GM19455 (cell line): ENCODE data around the gene EP400.
A peak's percentile ranks its signal among the peaks of the same experiment; 100 is the strongest.

Experiments
- ATAC-seq: cut with Tn5 transposase; IDR thresholded peaks from one replicate; pipeline ENCODE4 v1.9.1; 2021; ENCODE audit not compliant: unreplicated experiment

The EP400 gene

GRCh38 chr12:131927110-131928079 is 22.3 kb upstream of the EP400 start:
- no peak for ATAC-seq

- ATAC-seq, result peak; percentile 2
Observed at GRCh38 chr12:131928080-131928710, 21.5 kb upstream of the EP400 start.

DNA sequence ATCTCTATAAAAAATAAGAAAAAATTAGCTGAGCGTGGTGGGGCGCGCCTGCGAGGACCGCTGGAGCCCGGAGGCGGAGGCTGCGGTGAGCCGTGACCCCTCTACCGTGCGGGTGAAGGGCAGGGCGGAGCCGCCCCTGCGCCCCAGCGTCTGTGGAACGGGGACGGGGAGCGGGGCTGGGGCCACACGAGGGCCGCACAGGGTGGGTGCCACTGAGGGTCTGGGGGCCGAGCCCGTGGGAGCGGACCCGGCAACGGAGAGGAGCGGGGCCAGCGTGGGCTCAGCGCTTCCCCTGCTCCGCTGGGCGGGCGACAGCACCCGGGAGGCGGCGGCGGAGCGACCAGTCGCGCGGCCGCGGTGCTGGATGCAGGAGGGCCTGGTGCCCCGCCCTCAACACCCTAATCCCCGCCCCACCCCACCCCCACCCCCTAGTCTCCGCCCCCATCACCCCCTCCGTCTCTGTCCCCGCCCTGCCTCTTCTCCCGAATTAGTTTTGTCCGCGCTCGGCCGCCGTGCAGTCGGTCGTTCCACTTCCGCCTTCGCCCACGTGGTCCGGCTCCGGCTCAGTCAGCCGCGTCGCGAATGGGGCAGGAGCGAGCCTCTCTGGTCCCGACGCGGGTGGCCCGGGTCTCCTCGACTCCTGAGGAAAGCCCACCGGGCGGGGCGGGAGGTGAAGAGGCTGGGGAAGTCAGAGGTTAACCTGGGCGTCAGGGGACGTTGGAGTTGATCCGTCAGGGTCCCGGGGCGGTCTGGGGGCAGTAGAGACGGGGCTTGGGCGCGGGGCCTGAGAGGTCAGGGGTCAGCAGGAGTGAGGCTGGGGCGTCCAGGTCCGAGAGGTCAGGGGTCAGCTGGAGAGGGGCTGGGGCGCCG is 20.8 kb upstream of the EP400 start, which contains the start of gene PUS1:
PUS1 (plus strand) TSS at position 566 of the 870 bp plus-strand sequence. CDS start 447 bp downstream, outside the sequence.
- peak; percentile 68 for ATAC-seq

DNA sequence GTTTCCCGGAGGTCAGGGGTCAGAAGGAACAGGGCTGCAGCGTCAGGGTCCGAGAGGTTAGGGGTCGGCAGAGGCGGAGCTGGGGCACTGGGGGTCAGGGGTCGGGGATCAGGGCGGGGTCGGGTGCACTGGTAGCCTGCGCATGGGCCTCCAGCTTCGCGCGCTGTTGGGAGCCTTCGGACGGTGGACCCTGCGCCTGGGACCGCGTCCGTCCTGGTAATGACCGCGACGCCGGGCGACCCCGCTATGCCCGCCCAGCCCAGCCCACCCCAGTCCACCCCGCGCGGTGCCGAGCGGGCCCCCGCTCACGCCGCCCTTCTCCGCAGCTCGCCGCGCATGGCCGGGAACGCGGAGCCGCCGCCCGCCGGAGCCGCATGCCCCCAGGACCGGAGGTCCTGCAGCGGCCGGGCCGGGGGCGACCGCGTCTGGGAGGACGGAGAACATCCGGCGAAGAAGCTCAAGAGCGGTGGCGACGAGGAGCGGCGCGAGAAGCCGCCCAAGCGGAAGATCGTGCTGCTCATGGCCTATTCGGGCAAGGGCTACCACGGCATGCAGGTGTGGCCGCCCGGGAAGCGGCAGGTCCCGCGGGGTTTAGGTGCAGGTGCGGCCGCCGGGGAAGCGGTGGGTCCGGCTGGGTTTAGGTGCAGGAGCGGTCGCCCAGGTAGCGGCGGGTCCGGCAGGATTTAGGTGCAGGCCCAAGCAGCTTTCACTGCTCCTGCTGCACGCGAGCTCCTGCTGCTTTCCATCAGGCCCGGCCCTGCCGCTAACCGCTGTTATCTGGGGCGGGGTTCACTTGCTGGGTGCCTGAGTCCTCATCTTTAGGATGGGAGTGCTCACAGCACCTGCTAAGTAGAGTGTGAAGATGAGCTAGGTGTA is 19.9 kb upstream of the EP400 start:
- ATAC-seq, result peak; percentile 28

- ATAC-seq, result no peak
Observed at GRCh38 chr12:131930510-131930909, 19.2 kb upstream of the EP400 start.

- no peak for ATAC-seq
Observed at GRCh38 chr12:131933387-131933786, 16.4 kb upstream of the EP400 start.

DNA sequence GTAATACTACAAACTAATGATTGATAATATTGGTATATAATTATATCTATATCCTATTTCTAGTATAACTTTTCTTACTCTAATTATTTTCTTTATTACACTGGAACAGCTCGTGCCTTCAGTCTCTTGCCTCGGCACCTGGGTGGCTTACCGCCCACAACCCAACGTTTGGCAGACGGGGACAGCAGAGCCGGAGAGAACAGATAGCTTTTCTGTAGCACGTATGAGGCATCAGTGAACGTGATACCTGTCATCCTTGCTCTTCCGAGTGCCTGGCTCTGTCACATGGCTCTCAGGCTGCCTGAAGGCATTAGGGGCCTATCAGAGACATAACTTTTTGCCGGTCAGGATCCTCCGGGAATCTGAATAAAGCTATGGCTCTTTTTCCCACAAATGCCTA is 15.2 kb upstream of the EP400 start:
- ATAC-seq, result no peak

GRCh38 chr12:131938082-131938481 is 11.7 kb upstream of the EP400 start:
- ATAC-seq, result no peak

- no peak for ATAC-seq
Observed at GRCh38 chr12:131939007-131939406, 10.7 kb upstream of the EP400 start.

DNA sequence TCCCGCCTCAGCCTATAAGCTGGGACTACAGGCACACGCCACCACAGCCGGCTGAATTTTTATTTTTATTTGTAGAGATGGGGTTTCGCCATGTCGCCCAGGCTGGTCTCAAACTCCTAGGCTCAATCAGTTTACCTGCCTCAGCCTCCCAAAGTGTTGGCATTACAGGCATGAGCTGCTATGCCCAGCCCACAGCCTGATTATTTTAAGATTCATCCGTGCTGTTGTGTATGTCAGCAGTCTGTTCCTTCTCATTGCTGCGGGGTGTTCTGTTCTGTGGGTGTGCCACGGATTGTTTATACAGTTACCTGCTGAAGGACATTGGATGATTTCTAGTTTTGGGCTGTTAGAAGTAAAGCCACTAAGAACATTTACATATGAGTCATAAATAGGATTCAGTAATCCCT is 9.6 kb upstream of the EP400 start:
- no peak for ATAC-seq

GRCh38 chr12:131941116-131941986 is 8.4 kb upstream of the EP400 start:
- ATAC-seq, result no peak

DNA sequence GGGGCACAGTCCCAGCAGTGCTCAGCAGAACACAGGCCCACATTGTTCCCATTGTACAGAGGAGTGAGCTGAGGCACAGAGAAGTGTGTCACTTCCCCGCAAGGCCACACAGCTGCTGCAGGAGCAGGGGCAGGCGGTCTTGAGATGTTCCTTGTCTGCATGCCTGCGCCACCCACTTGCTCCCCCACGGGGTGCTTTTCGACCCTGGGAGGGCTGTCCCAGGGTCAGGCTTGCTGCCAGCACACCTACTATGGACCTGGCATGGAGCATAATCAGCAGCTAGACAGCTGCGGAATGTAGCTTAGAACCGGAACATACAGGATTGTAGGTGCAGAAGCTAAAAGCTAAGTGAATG is 7.8 kb upstream of the EP400 start:
- ATAC-seq, result no peak

DNA sequence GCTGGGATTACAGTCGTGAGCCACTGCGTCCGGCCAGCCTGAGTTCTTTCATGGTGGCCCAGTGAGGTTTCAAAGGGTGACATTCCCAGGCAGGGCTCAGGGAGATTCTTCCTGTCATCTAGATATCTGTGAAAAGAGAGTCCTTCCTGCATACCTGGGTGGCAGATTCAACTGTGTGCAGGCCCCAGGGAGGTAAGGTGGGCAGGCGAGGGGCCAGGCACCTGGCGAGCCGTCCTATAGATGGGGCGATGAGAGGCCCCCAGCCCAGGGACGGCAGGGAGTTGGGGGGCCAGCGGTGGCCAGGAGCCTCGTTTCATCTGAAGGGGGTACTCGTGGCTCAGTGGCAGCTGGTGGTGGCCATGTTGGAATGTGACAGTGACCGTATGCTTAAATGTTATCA is 7.1 kb upstream of the EP400 start:
- ATAC-seq, result no peak

- no peak for ATAC-seq
Observed at GRCh38 chr12:131943389-131943788, 6.4 kb upstream of the EP400 start.

- ATAC-seq, result no peak
Observed at GRCh38 chr12:131943876-131944275, 5.9 kb upstream of the EP400 start.

GRCh38 chr12:131944601-131945251 is 5.0 kb upstream of the EP400 start:
- no peak for ATAC-seq

DNA sequence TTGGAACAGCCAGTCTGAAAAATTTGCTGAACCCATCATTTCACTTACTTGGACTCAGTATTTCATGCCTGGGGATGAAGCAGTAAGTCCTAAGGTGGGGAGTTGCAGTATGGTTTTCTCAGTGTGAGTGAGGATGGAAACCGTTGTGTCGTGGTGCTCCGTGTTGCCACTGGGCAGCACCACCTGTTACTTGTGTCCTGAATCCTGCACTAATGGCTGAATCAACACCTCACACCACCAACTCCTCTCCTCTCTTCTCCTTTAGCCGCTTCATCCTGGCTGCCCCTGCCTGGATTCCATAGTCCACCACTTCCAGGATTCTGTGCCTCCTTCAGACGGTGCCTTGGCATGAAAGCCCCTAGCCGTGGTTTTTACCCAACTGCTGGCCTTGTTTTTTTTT is 3.0 kb upstream of the EP400 start:
- no peak for ATAC-seq

GRCh38 chr12:131947482-131948027 is 2.2 kb upstream of the EP400 start:
- no peak for ATAC-seq
